Psoas muscle (tissue), 8 donors: ENCODE measurements around the gene DSCAM. TPM values are rescaled to one million over a fixed set of nuclear protein-coding genes. Genes with fewer than 3 reads are reported as not detected.

Experiments used
- ATAC-seq, 4 donors: fragments of 200-7000 bp; cut with Tn5 transposase; one replicate each; pipeline ENCODE4 v1.9.1; 2020; ENCODE audit warnings: moderate library complexity in 3 of 4, mild to moderate bottlenecking in 2 of 4
- DNase-seq, 2 donors: peaks; one replicate each; pipeline ENCODE4 v3.0.0-alpha.2; 2020
- H3K27ac ChIP-seq: fragments of 200-600 bp; one replicate; pipeline ENCODE4 v1.8.0; 2022
- H3K27me3 ChIP-seq, 3 donors: fragments of 200-600 bp in 1 of 3; one replicate each; pipeline versions ENCODE4 v1.6.1 to v1.8.0; 2013 to 2022; ENCODE audit warnings: low read length in 2 of 3, mild to moderate bottlenecking in 2 of 3, moderate library complexity in 1 of 3; ENCODE audit not compliant: insufficient read depth in 3 of 3
- H3K36me3 ChIP-seq, 2 donors: fragments of 200-600 bp in 1 of 2; one replicate each; pipeline versions ENCODE4 v1.6.1 to v1.8.0; 2013 to 2022; ENCODE audit warnings: low read depth in 1 of 2, mild to moderate bottlenecking in 1 of 2, moderate library complexity in 1 of 2; ENCODE audit not compliant: insufficient read depth in 1 of 2
- H3K4me1 ChIP-seq: fragments of 200-600 bp; one replicate; pipeline ENCODE4 v1.8.0; 2022
- H3K4me3 ChIP-seq: fragments of 200-600 bp; one replicate; pipeline ENCODE4 v1.8.0; 2022; ENCODE audit warnings: mild to moderate bottlenecking
- H3K9me3 ChIP-seq: fragments of 200-600 bp; one replicate; pipeline ENCODE4 v1.8.0; 2022
- CTCF ChIP-seq: fragments of 200-600 bp; IDR thresholded peaks from one replicate; pipeline ENCODE4 v1.8.0; 2022; ENCODE audit warnings: antibody characterized with exemption
- WGBS, 3 donors: extraction: QIAGEN DNeasy Blood & Tissue Kit; methylation state at CpG; one replicate each; pipeline versions ENCODE4 v1.1.6 to v1.1.7; 2013; 5-methylcytosine and 5-hydroxymethylcytosine counted together
- intact Hi-C, 2 donors: fragments of 100-400 bp; cut with DNase I; formaldehyde crosslinking; loops; one replicate each; pipeline versions ENCODE4 v1.11.0 to v1.14.2; 2022
- polyA plus RNA-seq, 3 donors: library from polyadenylated mRNA; stranded (reverse); fragments of 200-250 nt; gene quantifications; one replicate each; pipeline ENCODE4 v1.2.3, GENCODE V29; 2013
- total RNA-seq, 4 donors: library from RNA; stranded (reverse); fragmentation: NEBNext Ultra II Directional in 2 of 4; extraction: Animal tissue kit (Norgen Biotek cat#: 25700) in 2 of 4; gene quantifications; one replicate each; pipeline versions ENCODE4 v1.2.1 to v1.2.4, GENCODE V29; 2021 to 2023
- donor health status: healthy with polysubstance abuse.
- donor health status: DM: no; HTN: no; CAD: no; lungs with moderate emphysema.
- donor health status: Bipolar disorder and iron deficiency.
- donor health status: healthy.
- donor health status: DM: yes; HTN: yes; CAD: no.
- donor health status: DM: no; HTN: no; CAD: no.
- donor health status: DM: no; HTN: no; CAD: no.
- donor health status: DM: yes; HTN: yes; CAD: no.

Gene DSCAM
- total and polyA plus RNA-seq, 7 donors: 0.03 to 0.04 TPM; not detected in 5

- ATAC-seq: no peak
- H3K4me1 ChIP-seq: no peaks in the 10 kb centered on the region
- no peak overlapping the region for H3K27ac ChIP-seq
- H3K9me3 ChIP-seq: no peaks in the 10 kb centered on the region
- H3K4me3 ChIP-seq: no peak overlapping the region
- TF ChIP-seq CTCF: no peak
- H3K36me3 ChIP-seq: no peaks in the 10 kb centered on the region
- intact Hi-C loops: no loop called here
- 1 to 11% (median 7%) methylated on average over 5 of the region's 5 CpGs for WGBS, 3 donors
- H3K27me3 ChIP-seq: no peaks in the 10 kb centered on the region
- peak in 1 of 2 donors; percentile 62 for DNase-seq
These were observed 667.8 kb downstream of the DSCAM start for GRCh38 chr21:40179166-40179565.

- DNase-seq (no peak), ATAC-seq (no peak)
- Histone ChIP-seq H3K4me3 (peak overlapping the region; percentile 15), H3K4me1 (no peaks in the 10 kb centered on the region), H3K36me3 (no peaks in the 10 kb centered on the region), H3K9me3 (no peaks in the 10 kb centered on the region), H3K27ac (no peak overlapping the region), H3K27me3 (no peaks in the 10 kb centered on the region)
- 20 to 31% (median 27%) methylated on average over 19 of the region's 19 CpGs for WGBS, 3 donors
- TF ChIP-seq CTCF: no peak
- intact Hi-C loops: no loop called here
These were observed 668.2 kb downstream of the DSCAM start for GRCh38 chr21:40178726-40179125.

GRCh38 chr21:40177979-40178378 lies 669.0 kb downstream of the DSCAM start:
- WGBS, 3 donors: 15 to 25% (median 21%) methylated on average over 6 of the region's 6 CpGs
- no peak for TF ChIP-seq CTCF
- ATAC-seq: no peak

GRCh38 chr21:40176724-40177123 lies 670.2 kb downstream of the DSCAM start:
- H3K36me3 ChIP-seq: no peaks in the 10 kb centered on the region
- no peaks in the 10 kb centered on the region for H3K4me1 ChIP-seq
- ATAC-seq (no peak), DNase-seq (no peak)
- no peak overlapping the region for H3K4me3 ChIP-seq
- intact Hi-C loops: no loop called here
- H3K27ac ChIP-seq: no peak overlapping the region
- H3K9me3 ChIP-seq: no peaks in the 10 kb centered on the region
- TF ChIP-seq CTCF: no peak
- 8 to 14% (median 9%) methylated on average over 5 of the region's 5 CpGs for WGBS, 3 donors
- no peaks in the 10 kb centered on the region for H3K27me3 ChIP-seq

More at GRCh38 chr21:40177979-40178378, 669.0 kb downstream of the DSCAM start:
- no peak for DNase-seq
- no peak overlapping the region for H3K27ac ChIP-seq
- no peaks in the 10 kb centered on the region for H3K27me3 ChIP-seq
- H3K4me3 ChIP-seq: no peak overlapping the region
- no peaks in the 10 kb centered on the region for H3K4me1 ChIP-seq
- no peaks in the 10 kb centered on the region for H3K36me3 ChIP-seq
- intact Hi-C loops: no loop called here
- no peaks in the 10 kb centered on the region for H3K9me3 ChIP-seq

GRCh38 chr21:40173816-40174215 lies 673.1 kb downstream of the DSCAM start:
- Histone ChIP-seq H3K4me1 (no peaks in the 10 kb centered on the region), H3K4me3 (no peak overlapping the region), H3K36me3 (no peaks in the 10 kb centered on the region), H3K27me3 (no peaks in the 10 kb centered on the region), H3K27ac (no peak overlapping the region), H3K9me3 (no peaks in the 10 kb centered on the region)
- DNase-seq (no peak), ATAC-seq (no peak)
- WGBS, 3 donors: 71 to 85% (median 80%) methylated on average over 6 of the region's 6 CpGs
- intact Hi-C loops: no loop called here
- TF ChIP-seq CTCF: no peak
